GM19193 (cell line): ENCODE results near the gene CFAP299.

ENCODE experiments used
- POLR2A ChIP-seq: IDR thresholded peaks from 4 replicates; pipeline ENCODE4 v1.6.1; 2011; ENCODE audit not compliant: insufficient read depth, insufficient read length; ENCODE audit errors: extremely low read depth

Gene CFAP299

GRCh38 chr4:80335554-80336358, at the start of gene CFAP299:
CFAP299 (plus strand) TSS chr4:80335730.
- TF ChIP-seq POLR2A, result no peak

GRCh38 chr4:80286451-80286850, 49.1 kb upstream of the CFAP299 start:
- TF ChIP-seq POLR2A, result no peak

GRCh38 chr4:80294206-80294605, 41.3 kb upstream of the CFAP299 start:
- no peak for TF ChIP-seq POLR2A

- no peak for TF ChIP-seq POLR2A
Observed at GRCh38 chr4:80295336-80295735, 40.2 kb upstream of the CFAP299 start.

GRCh38 chr4:80295826-80296225, 39.7 kb upstream of the CFAP299 start:
- no peak for TF ChIP-seq POLR2A

- TF ChIP-seq POLR2A, result no peak
Observed at GRCh38 chr4:80301884-80302283, 33.6 kb upstream of the CFAP299 start.

GRCh38 chr4:80302616-80303223, 32.8 kb upstream of the CFAP299 start:
- no peak for TF ChIP-seq POLR2A

GRCh38 chr4:80305466-80305865, 30.1 kb upstream of the CFAP299 start:
- no peak for TF ChIP-seq POLR2A

GRCh38 chr4:80306260-80306659, 29.3 kb upstream of the CFAP299 start:
- TF ChIP-seq POLR2A, result no peak

GRCh38 chr4:80307183-80307735, 28.3 kb upstream of the CFAP299 start:
- TF ChIP-seq POLR2A, result no peak

GRCh38 chr4:80307774-80308465, 27.6 kb upstream of the CFAP299 start:
- no peak for TF ChIP-seq POLR2A

- no peak for TF ChIP-seq POLR2A
Observed at GRCh38 chr4:80308466-80308822, 27.1 kb upstream of the CFAP299 start.

GRCh38 chr4:80309294-80310004, 26.1 kb upstream of the CFAP299 start:
- TF ChIP-seq POLR2A, result no peak

- no peak for TF ChIP-seq POLR2A
Observed at GRCh38 chr4:80311130-80311529, 24.4 kb upstream of the CFAP299 start.

- TF ChIP-seq POLR2A, result no peak
Observed at GRCh38 chr4:80312124-80312523, 23.4 kb upstream of the CFAP299 start.
